ENCODE data around the gene DUOXA1. TPM values are rescaled to one million over a fixed set of nuclear protein-coding genes. Genes with fewer than 3 reads are reported as not detected.

Gene DUOXA1
- polyA plus RNA-seq, 1 donor (not counting 4 experiments of a cell fraction or from before 2014, with no cell fraction given), result 15.1 TPM

DNA sequence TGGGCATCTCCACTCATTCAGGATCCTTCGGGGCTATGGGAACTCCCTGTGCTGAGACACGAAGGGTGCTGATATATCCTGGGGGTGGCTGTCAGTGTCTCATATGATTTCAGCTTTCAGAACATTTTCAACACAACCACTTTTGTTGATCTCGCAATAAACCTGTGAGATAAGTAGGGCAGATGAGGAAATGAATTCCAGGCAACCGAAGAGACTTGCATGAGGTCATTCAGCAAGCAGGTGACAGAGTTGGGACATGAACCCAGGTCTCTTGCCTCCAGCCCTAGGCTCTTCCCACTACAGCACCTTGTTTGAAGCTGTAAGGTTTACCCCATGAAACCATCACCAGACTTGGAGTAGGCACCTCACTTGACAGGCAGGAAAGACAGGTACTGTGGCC, 16.7 kb upstream of the DUOXA1 start:
- no peak overlapping the region for H3K9ac ChIP-seq (ENCODE audit: control insufficient read depth, extremely low read depth, insufficient read depth, low read length)
- H3K4me2 ChIP-seq (ENCODE audit: control insufficient read depth, extremely low read depth, insufficient read depth, low read depth, low read length), result no peak overlapping the region
- H3K4me1 ChIP-seq (ENCODE audit: control insufficient read depth, extremely low read depth, insufficient read depth, low read length), result peaks cover 24% of the 10 kb centered on the region
- H3K9me1 ChIP-seq (ENCODE audit: control insufficient read depth, extremely low read depth, insufficient read depth, low read length), result peaks cover 3% of the 10 kb centered on the region
- H3K4me3 ChIP-seq (ENCODE audit: control insufficient read depth in 2 of 3, extremely low read depth in 1 of 3, insufficient read depth in 2 of 3, low read depth in 1 of 3, low read length in 3 of 3), result no peak overlapping the region
- H2AFZ ChIP-seq (ENCODE audit: control insufficient read depth, low read length), result no peak overlapping the region
- no peak for DNase-seq (ENCODE audit: low read depth, low spot score)
- no peaks in the 10 kb centered on the region for H3K79me2 ChIP-seq (ENCODE audit: control insufficient read depth, insufficient read depth, low read length)
- no peaks in the 10 kb centered on the region for H3K27me3 ChIP-seq (ENCODE audit: control insufficient read depth, extremely low read depth, insufficient read depth, low read length)
- peaks cover 28 to 36% of the 10 kb centered on the region in 2 experiments for H3K36me3 ChIP-seq (ENCODE audit: control insufficient read depth in 2 of 2, extremely low read depth in 1 of 2, insufficient read depth in 2 of 2, low read length in 2 of 2)
- TF ChIP-seq, protein P1, sequence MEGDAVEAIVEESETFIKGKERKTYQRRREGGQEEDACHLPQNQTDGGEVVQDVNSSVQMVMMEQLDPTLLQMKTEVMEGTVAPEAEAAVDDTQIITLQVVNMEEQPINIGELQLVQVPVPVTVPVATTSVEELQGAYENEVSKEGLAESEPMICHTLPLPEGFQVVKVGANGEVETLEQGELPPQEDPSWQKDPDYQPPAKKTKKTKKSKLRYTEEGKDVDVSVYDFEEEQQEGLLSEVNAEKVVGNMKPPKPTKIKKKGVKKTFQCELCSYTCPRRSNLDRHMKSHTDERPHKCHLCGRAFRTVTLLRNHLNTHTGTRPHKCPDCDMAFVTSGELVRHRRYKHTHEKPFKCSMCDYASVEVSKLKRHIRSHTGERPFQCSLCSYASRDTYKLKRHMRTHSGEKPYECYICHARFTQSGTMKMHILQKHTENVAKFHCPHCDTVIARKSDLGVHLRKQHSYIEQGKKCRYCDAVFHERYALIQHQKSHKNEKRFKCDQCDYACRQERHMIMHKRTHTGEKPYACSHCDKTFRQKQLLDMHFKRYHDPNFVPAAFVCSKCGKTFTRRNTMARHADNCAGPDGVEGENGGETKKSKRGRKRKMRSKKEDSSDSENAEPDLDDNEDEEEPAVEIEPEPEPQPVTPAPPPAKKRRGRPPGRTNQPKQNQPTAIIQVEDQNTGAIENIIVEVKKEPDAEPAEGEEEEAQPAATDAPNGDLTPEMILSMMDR (optimal IDR thresholded peaks at IDR 0.05 in 1 of 3, IDR thresholded peaks at IDR 0.05 in 1 of 3, conservative IDR thresholded peaks at IDR 0.05 in 1 of 3; ENCODE audit: extremely low read depth in 1 of 3, insufficient read depth in 2 of 3, low read length in 3 of 3), result no peak
- TF ChIP-seq EZH2 (IDR thresholded peaks at IDR 0.05; ENCODE audit: low read length), result no peak
- H3K9me3 ChIP-seq (ENCODE audit: control insufficient read depth, low read depth, low read length), result no peaks in the 10 kb centered on the region
- no peaks in the 10 kb centered on the region for H4K20me1 ChIP-seq (ENCODE audit: control insufficient read depth, extremely low read depth, insufficient read depth, low read length)
- FAIRE-seq, result peak; percentile 13
- no peak overlapping the region for H3K27ac ChIP-seq (ENCODE audit: control insufficient read depth, insufficient read depth, low read length)
- dilution Hi-C loops (cut with MboI; ENCODE audit: extremely low pct_ligation_motif_present, low sequenced_read_pairs), result no loop called here

GRCh38 chr15:45144775-45145174, 15.1 kb upstream of the DUOXA1 start:
- no peaks in the 10 kb centered on the region for H4K20me1 ChIP-seq (ENCODE audit: control insufficient read depth, extremely low read depth, insufficient read depth, low read length)
- no peaks in the 10 kb centered on the region for H3K27me3 ChIP-seq (ENCODE audit: control insufficient read depth, extremely low read depth, insufficient read depth, low read length)
- FAIRE-seq (no peak), DNase-seq (ENCODE audit: low read depth, low spot score) (no peak)
- TF ChIP-seq, protein P1 (optimal IDR thresholded peaks at IDR 0.05 in 1 of 3, IDR thresholded peaks at IDR 0.05 in 1 of 3, conservative IDR thresholded peaks at IDR 0.05 in 1 of 3; ENCODE audit: extremely low read depth in 1 of 3, insufficient read depth in 2 of 3, low read length in 3 of 3), result no peak
- TF ChIP-seq EZH2 (IDR thresholded peaks at IDR 0.05; ENCODE audit: low read length), result no peak
- H3K36me3 ChIP-seq (ENCODE audit: control insufficient read depth in 2 of 2, extremely low read depth in 1 of 2, insufficient read depth in 2 of 2, low read length in 2 of 2), result peaks cover 24 to 37% of the 10 kb centered on the region in 2 experiments
- no peaks in the 10 kb centered on the region for H3K9me3 ChIP-seq (ENCODE audit: control insufficient read depth, low read depth, low read length)
- H3K4me1 ChIP-seq (ENCODE audit: control insufficient read depth, extremely low read depth, insufficient read depth, low read length), result peaks cover 24% of the 10 kb centered on the region
- H3K27ac ChIP-seq (ENCODE audit: control insufficient read depth, insufficient read depth, low read length), result no peak overlapping the region
- H3K9ac ChIP-seq (ENCODE audit: control insufficient read depth, extremely low read depth, insufficient read depth, low read length), result no peak overlapping the region
- no peak overlapping the region for H3K4me3 ChIP-seq (ENCODE audit: control insufficient read depth in 2 of 3, extremely low read depth in 1 of 3, insufficient read depth in 2 of 3, low read depth in 1 of 3, low read length in 3 of 3)
- no peak overlapping the region for H3K4me2 ChIP-seq (ENCODE audit: control insufficient read depth, extremely low read depth, insufficient read depth, low read depth, low read length)
- H3K79me2 ChIP-seq (ENCODE audit: control insufficient read depth, insufficient read depth, low read length), result no peaks in the 10 kb centered on the region
- dilution Hi-C loops (cut with MboI; ENCODE audit: extremely low pct_ligation_motif_present, low sequenced_read_pairs), result no loop called here
- H3K9me1 ChIP-seq (ENCODE audit: control insufficient read depth, extremely low read depth, insufficient read depth, low read length), result peaks cover 3% of the 10 kb centered on the region
- no peak overlapping the region for H2AFZ ChIP-seq (ENCODE audit: control insufficient read depth, low read length)

All from keratinocyte (primary cell).